Gastroesophageal sphincter (tissue), 4 donors: ENCODE data around the gene ARL13A. TPM values are rescaled to one million over a fixed set of nuclear protein-coding genes. Genes with fewer than 3 reads are reported as not detected.

Experiments used
- ATAC-seq: fragments of 150-250 bp; one replicate; pipeline ENCODE4 v1.9.1; 2016; ENCODE audit warnings: mild to moderate bottlenecking, moderate library complexity
- H3K27ac ChIP-seq, 4 donors: fragments of 200-600 bp; sonication (generic) in 3 of 4; 1 replicate in 3 of 4; 2 replicates in 1 of 4; pipeline ENCODE4 v1.5.1; 2016 to 2019
- H3K27me3 ChIP-seq: fragments of 200-600 bp; sonication (generic); one replicate; pipeline ENCODE4 v1.5.1; 2019
- H3K36me3 ChIP-seq, 2 donors: fragments of 200-600 bp; sonication (generic); one replicate each; pipeline ENCODE4 v1.5.1; 2019; ENCODE audit warnings: control low read depth in 1 of 2
- H3K4me1 ChIP-seq, 3 donors: fragments of 200-600 bp; sonication (generic); 1 replicate in 2 of 3; 2 replicates in 1 of 3; pipeline ENCODE4 v1.5.1; 2016 to 2019; ENCODE audit warnings: control low read depth in 2 of 3
- H3K4me3 ChIP-seq, 2 donors: fragments of 200-600 bp; sonication (generic); one replicate each; pipeline ENCODE4 v1.5.1; 2019; ENCODE audit warnings: mild to moderate bottlenecking in 1 of 2, moderate library complexity in 1 of 2
- H3K9me3 ChIP-seq, 3 donors: fragments of 200-600 bp; sonication (generic); one replicate each; pipeline ENCODE4 v1.5.1; 2017 to 2019; ENCODE audit warnings: control low read depth in 2 of 3
- CTCF ChIP-seq, 4 experiments: fragments of 200-600 bp in 2 of 4; fragments of 450-650 bp in 2 of 4; sonication (generic) in 1 of 4; IDR thresholded peaks; one replicate each; pipeline ENCODE4 v1.5.1; 2017 to 2019; ENCODE audit warnings: antibody characterized with exemption in 4 of 4, mild to moderate bottlenecking in 2 of 4, moderate library complexity in 2 of 4
- EP300 ChIP-seq: sonication (generic); formaldehyde crosslinking; IDR thresholded peaks from one replicate; pipeline ENCODE4 v1.6.1; 2017; ENCODE audit warnings: antibody characterized with exemption, mild to moderate bottlenecking
- POLR2A ChIP-seq, 2 donors: fragments of 450-650 bp; IDR thresholded peaks; one replicate each; pipeline ENCODE4 v1.6.1; 2017; ENCODE audit warnings: antibody characterized with exemption in 2 of 2, mild to moderate bottlenecking in 2 of 2, moderate library complexity in 1 of 2
- POLR2AphosphoS5 ChIP-seq: sonication (generic); formaldehyde crosslinking; IDR thresholded peaks from one replicate; pipeline ENCODE4 v1.6.1; 2017; ENCODE audit warnings: antibody characterized with exemption
- WGBS, 2 donors: methylation state at CpG; one replicate each; pipeline ENCODE4 v1.1.5; 2018; ENCODE audit warnings: low coverage in 1 of 2; 5-methylcytosine and 5-hydroxymethylcytosine counted together
- total RNA-seq, 4 donors: library from RNA; depleted of rRNA; stranded (reverse); fragments of >200 nt; gene quantifications; one replicate each; pipeline ENCODE4 v1.1.0, GENCODE V29; 2016

ARL13A gene
- total RNA-seq, 4 donors from 2014 or later: not detected

DNA sequence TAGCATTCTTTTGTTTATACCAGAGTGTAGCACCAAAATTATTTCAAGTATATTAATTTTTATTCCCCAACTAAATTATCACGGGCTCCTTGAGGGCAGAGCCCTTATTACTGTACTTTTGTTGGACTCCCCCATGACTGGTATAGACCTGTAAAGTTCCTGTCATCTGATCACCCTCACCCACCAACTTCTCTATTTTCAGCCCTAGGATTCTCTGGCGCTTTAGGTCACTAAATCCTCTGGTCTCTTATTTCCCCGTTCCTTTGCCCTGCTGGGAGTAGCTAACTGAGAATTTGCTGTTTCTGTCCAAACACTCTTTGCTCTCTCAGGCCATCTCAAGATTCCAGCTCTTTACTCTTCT is 37.6 kb upstream of the ARL13A start:
- no peak for ATAC-seq
- Histone ChIP-seq H3K9me3 (no peaks in the 10 kb centered on the region), H3K4me3 (no peak overlapping the region), H3K27me3 (no peaks in the 10 kb centered on the region), H3K36me3 (no peaks in the 10 kb centered on the region), H3K4me1 (peaks cover 0 to 12% (median 0%) of the 10 kb centered on the region in 3 donors), H3K27ac (no peak overlapping the region)
- WGBS, 2 donors: 86 to 92% methylated on average over 3 of the region's 3 CpGs
- no peak for TF ChIP-seq CTCF (IDR thresholded peaks at IDR 0.05)
- TF ChIP-seq POLR2A (IDR thresholded peaks at IDR 0.05): no peak
- TF ChIP-seq POLR2AphosphoS5: no peak
- TF ChIP-seq EP300: no peak

DNA sequence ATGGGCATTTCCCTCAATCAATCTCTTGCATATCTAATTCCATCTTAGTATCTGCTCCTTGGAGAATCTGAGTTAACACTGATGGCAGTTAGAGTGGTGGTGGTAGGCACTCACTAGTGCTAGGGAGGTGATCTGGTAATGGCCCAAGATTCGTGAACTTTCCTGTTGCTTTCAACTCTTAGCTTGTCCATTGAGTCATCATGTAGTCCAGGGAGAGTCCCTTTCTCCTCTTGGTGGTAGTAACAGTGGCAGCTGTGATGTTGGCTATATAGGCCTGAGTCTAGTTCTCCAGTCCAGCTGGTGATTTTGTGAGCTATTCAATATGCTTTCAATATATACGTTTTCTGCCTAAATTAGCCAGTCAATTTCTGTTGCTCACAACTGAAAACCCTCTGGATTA is 33.7 kb upstream of the ARL13A start:
- H3K27ac ChIP-seq: no peak overlapping the region
- no peaks in the 10 kb centered on the region for H3K36me3 ChIP-seq
- H3K27me3 ChIP-seq: no peaks in the 10 kb centered on the region
- WGBS, 2 donors: 52 to 83% methylated on average over 1 to 2 of the region's 2 CpGs
- ATAC-seq: no peak
- TF ChIP-seq POLR2A (IDR thresholded peaks at IDR 0.05) (no peak), EP300 (no peak), CTCF (IDR thresholded peaks at IDR 0.05) (no peak), POLR2AphosphoS5 (no peak)
- no peaks in the 10 kb centered on the region for H3K4me1 ChIP-seq
- H3K9me3 ChIP-seq: no peaks in the 10 kb centered on the region
- no peak overlapping the region for H3K4me3 ChIP-seq

DNA sequence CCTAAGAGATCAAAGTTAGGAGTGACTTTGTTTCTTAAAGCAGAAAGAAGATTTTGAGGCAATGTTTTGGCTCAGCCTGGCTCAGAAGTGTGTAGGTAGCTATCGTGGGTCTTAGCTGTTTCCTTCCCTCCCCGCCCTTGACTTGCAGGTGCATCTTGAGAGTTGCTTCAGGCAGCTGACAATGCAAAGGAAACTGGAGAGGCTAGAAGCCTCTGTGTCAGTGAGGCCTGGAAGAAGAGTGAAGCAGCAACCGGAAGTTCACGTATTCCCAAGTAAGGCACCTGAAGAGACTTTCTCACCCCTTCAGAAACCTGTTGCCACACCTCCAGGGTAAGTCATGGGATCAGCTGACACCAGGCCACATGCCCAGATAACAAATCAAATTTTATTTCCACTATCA is 30.2 kb upstream of the ARL13A start:
- 79% methylated on average over 4 of the region's 4 CpGs; no CpG with 5 or more reads in 1 of the 2 donors for WGBS, 2 donors
- H3K4me3 ChIP-seq: no peak overlapping the region
- no peak for ATAC-seq

GRCh38 chrX:100944601-100945000 is 24.9 kb upstream of the ARL13A start:
- no CpG with 5 or more reads among the region's 3 CpGs for WGBS, 2 donors
- no peaks in the 10 kb centered on the region for H3K27me3 ChIP-seq
- H3K27ac ChIP-seq: no peak overlapping the region
- no peak for ATAC-seq
- peaks cover 0 to 5% of the 10 kb centered on the region in 2 donors for H3K36me3 ChIP-seq
- no peaks in the 10 kb centered on the region for H3K9me3 ChIP-seq
- H3K4me3 ChIP-seq: no peak overlapping the region
- no peaks in the 10 kb centered on the region for H3K4me1 ChIP-seq
- TF ChIP-seq EP300 (no peak), CTCF (IDR thresholded peaks at IDR 0.05) (no peak), POLR2AphosphoS5 (no peak), POLR2A (IDR thresholded peaks at IDR 0.05) (no peak)

More for the DNA sequence above, 30.2 kb upstream of the ARL13A start:
- H3K27me3 ChIP-seq: no peaks in the 10 kb centered on the region
- H3K4me1 ChIP-seq: no peaks in the 10 kb centered on the region
- TF ChIP-seq POLR2A (IDR thresholded peaks at IDR 0.05) (no peak), EP300 (no peak), CTCF (IDR thresholded peaks at IDR 0.05) (no peak), POLR2AphosphoS5 (no peak)
- H3K36me3 ChIP-seq: no peaks in the 10 kb centered on the region
- no peaks in the 10 kb centered on the region for H3K9me3 ChIP-seq
- H3K27ac ChIP-seq: no peak overlapping the region

GRCh38 chrX:100946299-100946927 is 23.1 kb upstream of the ARL13A start:
- Histone ChIP-seq H3K4me3 (no peak overlapping the region), H3K4me1 (no peaks in the 10 kb centered on the region), H3K27ac (no peak overlapping the region), H3K36me3 (peaks cover 0 to 5% of the 10 kb centered on the region in 2 donors), H3K9me3 (no peaks in the 10 kb centered on the region), H3K27me3 (no peaks in the 10 kb centered on the region)
- no peak for ATAC-seq
- WGBS, 2 donors: 11 to 18% methylated on average over 1 to 2 of the region's 2 CpGs
- TF ChIP-seq CTCF (IDR thresholded peaks at IDR 0.05) (no peak), EP300 (no peak), POLR2AphosphoS5 (no peak), POLR2A (IDR thresholded peaks at IDR 0.05) (no peak)
